ENCODE results near the gene FAM120AOS.

Gene FAM120AOS

DNA sequence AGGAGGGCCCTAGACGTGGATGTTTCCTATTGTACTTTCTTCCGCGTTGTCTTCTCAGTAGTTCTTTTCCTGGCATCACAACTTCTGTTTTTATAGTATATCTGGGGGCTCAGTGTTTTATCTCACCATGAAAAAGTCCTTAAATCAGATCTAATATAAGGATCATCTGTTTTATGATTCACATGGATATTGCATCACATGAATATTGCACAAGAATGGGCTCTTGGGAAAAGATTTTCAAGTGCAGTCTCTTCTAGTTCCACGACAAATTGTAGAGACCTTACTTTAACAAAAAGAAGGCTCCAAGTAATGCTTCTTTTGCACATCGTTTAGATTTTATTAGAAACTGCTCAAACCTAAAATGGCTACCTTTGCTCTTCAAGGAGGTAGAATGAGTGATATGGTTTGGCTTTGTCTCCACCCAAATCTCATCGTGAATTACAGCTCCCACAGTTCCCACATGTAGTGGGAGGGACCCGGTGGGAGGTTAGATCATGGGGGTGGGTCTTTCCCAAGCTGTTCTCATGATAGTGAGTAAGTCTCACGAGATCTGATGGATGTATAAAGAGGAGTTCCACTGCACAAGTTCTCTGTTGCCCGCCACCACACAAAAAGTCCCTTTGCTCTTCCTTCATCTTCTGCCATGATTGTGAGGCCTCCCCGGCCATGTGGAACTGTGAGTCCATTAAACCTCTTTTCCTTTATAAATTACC lies 55.6 kb downstream of the FAM120AOS start:
- in situ Hi-C loops (cut with HindIII; ENCODE audit: low sequenced_read_pairs): loop anchor here (10.0 kb wide), 1 partner anchor 63 kb away; no protein-coding TSS in a partner anchor

Data from endothelial cell of hepatic sinusoid (primary cell).